OCI-LY1 (cell line): ENCODE results near the gene RCVRN.
"Not testable (repeated sequence)": the region's sequence is repeated elsewhere in the genome, so short reads cannot be mapped to it uniquely, and the experiment has no call there.

Source experiments
- H2AFZ ChIP-seq: fragments of 200-600 bp; sonication (generic), shearing (Covaris generic); 2 replicates; pipeline ENCODE4 v1.6.0; 2014; ENCODE audit warnings: antibody characterized with exemption, mild to moderate bottlenecking, low read length
- H3F3A ChIP-seq: fragments of 200-600 bp; sonication (generic), shearing (Covaris generic); 2 replicates; pipeline ENCODE4 v1.6.0; 2014; ENCODE audit warnings: mild to moderate bottlenecking, antibody characterized with exemption, low read length, moderate library complexity; ENCODE audit not compliant: insufficient read depth
- H3K27ac ChIP-seq: fragments of 200-600 bp; sonication (generic); 2 replicates; pipeline ENCODE4 v1.5.1; 2014; ENCODE audit warnings: low read length, mixed run types, mild to moderate bottlenecking, low read depth; ENCODE audit not compliant: poor library complexity, severe bottlenecking
- H3K27me3 ChIP-seq: fragments of 200-600 bp; sonication (generic); 2 replicates; pipeline ENCODE4 v1.6.0; 2014; ENCODE audit warnings: antibody characterized with exemption, mild to moderate bottlenecking, low read length, moderate library complexity; ENCODE audit not compliant: insufficient read depth
- H3K36me3 ChIP-seq: fragments of 200-600 bp; sonication (generic); 2 replicates; pipeline ENCODE4 v1.6.1; 2014; ENCODE audit warnings: mild to moderate bottlenecking, antibody characterized with exemption, low read length, moderate library complexity, mixed read lengths; ENCODE audit not compliant: insufficient read depth
- H3K4me1 ChIP-seq: fragments of 200-600 bp; sonication (generic); 2 replicates; pipeline ENCODE4 v1.5.1; 2014; ENCODE audit warnings: mild to moderate bottlenecking, low read length, moderate library complexity; ENCODE audit not compliant: insufficient read depth, severe bottlenecking
- H3K4me2 ChIP-seq: fragments of 200-600 bp; sonication (generic), shearing (Covaris generic); 2 replicates; pipeline ENCODE4 v1.6.1; 2014; ENCODE audit warnings: low read length
- H3K4me3 ChIP-seq: fragments of 200-600 bp; sonication (generic); 2 replicates; pipeline ENCODE4 v1.5.1; 2014; ENCODE audit warnings: low read length, low read depth, mild to moderate bottlenecking, mixed read lengths; ENCODE audit not compliant: poor library complexity, severe bottlenecking
- H3K79me2 ChIP-seq: fragments of 200-600 bp; shearing (Covaris generic); 2 replicates; pipeline ENCODE4 v1.6.1; 2016; ENCODE audit warnings: mixed run types, low read length, mixed read lengths; ENCODE audit not compliant: insufficient read depth
- H3K9ac ChIP-seq: fragments of 200-600 bp; sonication (generic), shearing (Covaris generic); 2 replicates; pipeline ENCODE4 v1.6.1; 2014; ENCODE audit warnings: mild to moderate bottlenecking, low read length, mixed read lengths
- H3K9me2 ChIP-seq: fragments of 200-600 bp; sonication (generic), shearing (Covaris generic); 2 replicates; pipeline ENCODE4 v1.6.1; 2014; ENCODE audit warnings: low read depth, mild to moderate bottlenecking, low read length, mixed read lengths
- H3K9me3 ChIP-seq: fragments of 200-600 bp; shearing (Covaris generic); 2 replicates; pipeline ENCODE4 v1.6.1; 2014; ENCODE audit warnings: low read length, mixed read lengths
- H4K20me1 ChIP-seq: fragments of 200-600 bp; sonication (generic), shearing (Covaris generic); 2 replicates; pipeline ENCODE4 v1.6.0; 2016; ENCODE audit warnings: mild to moderate bottlenecking, low read length; ENCODE audit not compliant: insufficient read depth
- EZH2 ChIP-seq: fragments of 200-600 bp; sonication (generic), shearing (Covaris generic); IDR thresholded peaks from 2 replicates; pipeline ENCODE4 v1.8.0; 2017; ENCODE audit warnings: borderline replicate concordance, mixed run types, mild to moderate bottlenecking, antibody characterized with exemption, low read length, moderate library complexity, mixed read lengths
- TF ChIP-seq, protein P1 (sequence below): fragments of 200-600 bp; sonication (generic), shearing (Covaris generic); IDR thresholded peaks from 2 replicates; pipeline ENCODE4 v1.5.1; 2017; ENCODE audit warnings: mild to moderate bottlenecking, antibody characterized with exemption, low read length, moderate library complexity, mixed read lengths

Gene RCVRN

DNA sequence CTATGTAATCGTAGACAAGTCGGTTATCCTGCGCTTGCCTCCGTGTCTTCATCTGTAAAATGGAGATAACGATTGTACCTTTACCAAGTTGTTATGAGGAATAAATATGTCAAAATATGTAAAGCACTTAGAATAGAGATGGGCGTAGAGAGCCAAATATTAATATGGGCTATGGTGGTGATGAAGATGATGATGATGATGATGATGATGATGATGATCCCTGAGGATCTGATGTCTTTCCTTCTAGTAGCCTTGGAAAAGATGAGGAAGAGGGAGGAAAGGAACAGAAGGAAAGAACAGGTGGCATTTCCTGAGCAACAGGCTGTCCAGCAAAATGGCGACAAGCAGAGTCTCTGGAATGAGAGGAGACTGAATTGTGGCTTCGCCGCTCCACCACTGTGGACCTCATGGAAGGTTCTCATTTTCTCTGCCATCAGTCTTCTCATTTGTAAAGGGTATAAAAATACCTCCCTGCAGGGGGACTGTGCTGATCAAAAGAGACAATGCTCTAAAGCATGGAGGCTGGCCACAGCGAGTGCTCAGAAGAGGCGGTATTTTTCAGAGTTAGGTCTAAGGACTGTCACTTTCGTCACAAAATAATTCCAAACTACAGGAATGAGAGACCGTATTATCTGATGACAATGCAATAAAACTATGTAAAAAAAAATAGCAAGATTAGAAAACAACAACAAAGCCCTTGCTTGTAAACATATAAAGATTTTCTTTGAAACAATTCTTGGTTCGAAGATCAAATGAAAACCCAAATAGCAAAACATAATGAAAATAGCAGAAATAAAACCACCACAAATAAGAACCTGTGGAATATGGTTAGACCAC is 17.2 kb upstream of the RCVRN start:
- H3K9me3 ChIP-seq: no peaks in the 10 kb centered on the region
- no peaks in the 10 kb centered on the region for H4K20me1 ChIP-seq
- no peak overlapping the region for H3K9ac ChIP-seq
- H3K79me2 ChIP-seq: no peaks in the 10 kb centered on the region
- no peaks in the 10 kb centered on the region for H3K27me3 ChIP-seq
- no peak overlapping the region for H3K27ac ChIP-seq
- H3K36me3 ChIP-seq: no peaks in the 10 kb centered on the region
- no peak overlapping the region for H2AFZ ChIP-seq
- TF ChIP-seq, protein P1, sequence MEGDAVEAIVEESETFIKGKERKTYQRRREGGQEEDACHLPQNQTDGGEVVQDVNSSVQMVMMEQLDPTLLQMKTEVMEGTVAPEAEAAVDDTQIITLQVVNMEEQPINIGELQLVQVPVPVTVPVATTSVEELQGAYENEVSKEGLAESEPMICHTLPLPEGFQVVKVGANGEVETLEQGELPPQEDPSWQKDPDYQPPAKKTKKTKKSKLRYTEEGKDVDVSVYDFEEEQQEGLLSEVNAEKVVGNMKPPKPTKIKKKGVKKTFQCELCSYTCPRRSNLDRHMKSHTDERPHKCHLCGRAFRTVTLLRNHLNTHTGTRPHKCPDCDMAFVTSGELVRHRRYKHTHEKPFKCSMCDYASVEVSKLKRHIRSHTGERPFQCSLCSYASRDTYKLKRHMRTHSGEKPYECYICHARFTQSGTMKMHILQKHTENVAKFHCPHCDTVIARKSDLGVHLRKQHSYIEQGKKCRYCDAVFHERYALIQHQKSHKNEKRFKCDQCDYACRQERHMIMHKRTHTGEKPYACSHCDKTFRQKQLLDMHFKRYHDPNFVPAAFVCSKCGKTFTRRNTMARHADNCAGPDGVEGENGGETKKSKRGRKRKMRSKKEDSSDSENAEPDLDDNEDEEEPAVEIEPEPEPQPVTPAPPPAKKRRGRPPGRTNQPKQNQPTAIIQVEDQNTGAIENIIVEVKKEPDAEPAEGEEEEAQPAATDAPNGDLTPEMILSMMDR: no peak
- TF ChIP-seq EZH2: no peak
- H3K9me2 ChIP-seq: no peaks in the 10 kb centered on the region
- H3K4me1 ChIP-seq: no peaks in the 10 kb centered on the region
- no peaks in the 10 kb centered on the region for H3F3A ChIP-seq
- H3K4me3 ChIP-seq: no peak overlapping the region
- no peak overlapping the region for H3K4me2 ChIP-seq

DNA sequence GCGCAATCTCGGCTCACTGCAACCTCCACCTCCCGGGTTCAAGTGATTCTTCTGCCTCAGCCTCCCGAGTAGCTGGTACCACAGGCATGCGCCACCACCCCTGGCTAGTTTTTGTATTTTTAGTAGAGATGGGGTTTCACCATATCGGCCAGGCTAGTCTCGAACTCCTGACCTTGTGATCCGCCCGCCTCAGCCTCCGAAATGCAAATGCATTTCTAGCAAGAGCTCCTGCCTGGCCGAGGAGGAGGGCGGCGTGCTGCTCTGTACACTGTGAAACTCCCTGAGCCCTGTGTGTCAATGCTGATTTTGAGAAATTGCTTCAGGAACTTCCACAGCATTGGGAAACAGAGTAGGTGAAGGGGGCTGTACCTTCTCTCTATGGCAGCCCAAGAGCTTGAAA is 16.1 kb upstream of the RCVRN start:
- H3K4me3 ChIP-seq, H3K9ac ChIP-seq, H3K27me3 ChIP-seq, H3K4me2 ChIP-seq, H4K20me1 ChIP-seq, H3K9me2 ChIP-seq, H3K9me3 ChIP-seq, H3K4me1 ChIP-seq, H2AFZ ChIP-seq, H3K27ac ChIP-seq, H3K36me3 ChIP-seq, H3F3A ChIP-seq, H3K79me2 ChIP-seq: not testable (repeated sequence)

DNA sequence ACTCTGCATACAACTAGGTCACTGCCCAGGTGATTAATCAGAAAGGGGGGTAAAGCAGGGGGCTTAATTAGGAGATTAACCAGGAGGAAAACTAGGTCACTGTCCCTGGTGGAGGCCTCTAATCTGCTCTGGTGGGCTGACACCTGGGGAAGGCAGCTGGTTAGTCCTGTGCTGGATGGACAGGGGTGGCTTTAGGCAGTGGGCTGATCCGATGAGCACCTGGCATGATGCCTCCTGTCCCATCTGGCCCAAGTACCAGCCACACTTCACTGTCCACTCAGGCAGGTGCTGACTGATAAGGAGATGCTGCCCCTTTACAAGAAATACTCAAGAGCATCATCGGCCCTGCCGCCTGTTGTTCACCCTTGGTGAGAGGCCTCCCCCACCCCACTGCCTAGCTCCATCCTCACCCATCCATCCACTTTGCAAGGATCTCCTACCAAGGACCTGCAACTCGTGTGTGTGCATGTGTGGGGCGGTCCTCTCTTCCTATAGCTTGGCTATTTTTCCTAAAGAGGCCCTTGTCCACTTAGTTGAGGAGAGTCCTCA is 13.8 kb upstream of the RCVRN start:
- H2AFZ ChIP-seq: no peak overlapping the region
- H3K36me3 ChIP-seq: no peaks in the 10 kb centered on the region
- H3K4me1 ChIP-seq: no peaks in the 10 kb centered on the region
- no peak overlapping the region for H3K27ac ChIP-seq
- no peaks in the 10 kb centered on the region for H4K20me1 ChIP-seq
- no peaks in the 10 kb centered on the region; the same call in 1 of the 2 replicates for H3K27me3 ChIP-seq
- no peak overlapping the region for H3K4me3 ChIP-seq
- H3K79me2 ChIP-seq: no peaks in the 10 kb centered on the region
- no peak overlapping the region for H3K4me2 ChIP-seq
- H3F3A ChIP-seq: no peaks in the 10 kb centered on the region
- no peaks in the 10 kb centered on the region for H3K9me3 ChIP-seq
- TF ChIP-seq EZH2: no peak
- TF ChIP-seq, protein P1: no peak
- H3K9me2 ChIP-seq: no peaks in the 10 kb centered on the region
- no peak overlapping the region for H3K9ac ChIP-seq
